Upper lobe of left lung (tissue), 4 donors: ENCODE results near the gene CNTNAP2.

Source experiments
- CTCF ChIP-seq, 6 experiments: fragments of 450-650 bp in 4 of 6; fragments of 200-600 bp in 2 of 6; sonication (generic) in 2 of 6; IDR thresholded peaks; one replicate each; pipeline ENCODE4 v1.5.1; 2016 to 2019; ENCODE audit warnings: antibody characterized with exemption in 6 of 6
- POLR2A ChIP-seq, 4 donors: fragments of 450-650 bp; IDR thresholded peaks; one replicate each; pipeline ENCODE4 v1.5.1; 2016 to 2017; ENCODE audit warnings: antibody characterized with exemption in 4 of 4, mild to moderate bottlenecking in 2 of 4
- POLR2AphosphoS5 ChIP-seq, 2 donors: sonication (generic); formaldehyde crosslinking; IDR thresholded peaks; one replicate each; pipeline ENCODE4 v1.5.1; 2017; ENCODE audit warnings: antibody characterized with exemption in 2 of 2

- TF ChIP-seq CTCF (IDR thresholded peaks at IDR 0.05) (no peak), POLR2A (IDR thresholded peaks at IDR 0.05) (no peak), POLR2AphosphoS5 (IDR thresholded peaks at IDR 0.05) (no peak)
Measured at GRCh38 chr7:147968046-147968610, 1851.5 kb downstream of the CNTNAP2 start.
